ENCODE results near the gene POLDIP2.

Gene POLDIP2

DNA sequence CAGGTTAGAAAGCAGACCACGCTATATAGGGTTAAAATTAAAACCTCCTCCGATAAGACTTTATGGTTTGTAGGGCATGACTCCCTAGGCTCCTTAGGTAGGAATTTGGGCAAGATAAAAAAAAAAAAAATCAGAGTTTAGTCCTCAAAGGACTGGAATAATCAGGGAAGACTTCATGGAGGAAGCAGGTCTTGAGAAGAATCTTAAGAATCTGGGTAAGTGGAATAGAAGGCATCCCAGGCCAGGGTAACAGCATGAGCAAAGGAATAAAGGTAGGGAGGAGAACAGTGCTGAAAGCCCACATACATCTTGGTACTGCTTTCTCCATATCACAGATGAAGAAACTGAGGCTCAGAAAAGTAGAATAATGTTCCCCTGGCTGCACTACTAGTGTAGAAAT, 33.2 kb upstream of the POLDIP2 start:
- Histone ChIP-seq H3K4me1 (ENCODE audit: control insufficient read depth, insufficient read depth, low read length) (no peaks in the 10 kb centered on the region), H3K27me3 (ENCODE audit: control insufficient read depth, insufficient read depth, low read length) (peaks cover 10% of the 10 kb centered on the region), H3K27ac (ENCODE audit: low read depth, low read length) (no peak overlapping the region), H3K9ac (ENCODE audit: low read depth, low read length) (no peak overlapping the region), H3K36me3 (ENCODE audit: control insufficient read depth, insufficient read depth, low read length) (peaks cover 3% of the 10 kb centered on the region; the same call in 1 of the 2 replicates), H3K4me3 (ENCODE audit: low read depth, low read length) (no peak overlapping the region), H3K9me3 (ENCODE audit: control insufficient read depth, insufficient read depth, low read length) (no peaks in the 10 kb centered on the region)

DNA sequence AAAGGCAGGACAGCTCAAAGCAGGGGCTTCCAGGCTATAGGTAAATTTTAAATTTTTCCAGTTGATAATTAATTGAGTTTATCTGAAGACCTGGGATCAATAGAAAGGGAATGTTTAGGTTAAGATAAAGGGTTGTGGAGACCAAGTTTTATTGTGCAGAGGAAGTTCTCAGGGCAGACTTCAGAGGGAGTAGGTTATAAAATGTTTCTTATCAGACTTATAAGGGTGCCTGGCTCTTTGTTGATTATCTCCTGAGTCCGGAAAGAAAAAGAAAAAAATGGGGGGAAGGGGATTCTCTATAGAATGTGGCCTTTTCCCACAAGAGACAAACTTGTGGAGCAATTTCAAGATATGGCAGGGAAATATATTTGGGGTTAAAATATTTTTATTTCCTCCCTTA, 32.8 kb upstream of the POLDIP2 start:
- Histone ChIP-seq H3K27ac (ENCODE audit: low read depth, low read length) (no peak overlapping the region), H3K36me3 (ENCODE audit: control insufficient read depth, insufficient read depth, low read length) (peaks cover 3% of the 10 kb centered on the region; the same call in 1 of the 2 replicates), H3K9me3 (ENCODE audit: control insufficient read depth, insufficient read depth, low read length) (no peaks in the 10 kb centered on the region), H3K9ac (ENCODE audit: low read depth, low read length) (no peak overlapping the region), H3K4me1 (ENCODE audit: control insufficient read depth, insufficient read depth, low read length) (no peaks in the 10 kb centered on the region), H3K27me3 (ENCODE audit: control insufficient read depth, insufficient read depth, low read length) (peaks cover 14% of the 10 kb centered on the region), H3K4me3 (ENCODE audit: low read depth, low read length) (no peak overlapping the region)

DNA sequence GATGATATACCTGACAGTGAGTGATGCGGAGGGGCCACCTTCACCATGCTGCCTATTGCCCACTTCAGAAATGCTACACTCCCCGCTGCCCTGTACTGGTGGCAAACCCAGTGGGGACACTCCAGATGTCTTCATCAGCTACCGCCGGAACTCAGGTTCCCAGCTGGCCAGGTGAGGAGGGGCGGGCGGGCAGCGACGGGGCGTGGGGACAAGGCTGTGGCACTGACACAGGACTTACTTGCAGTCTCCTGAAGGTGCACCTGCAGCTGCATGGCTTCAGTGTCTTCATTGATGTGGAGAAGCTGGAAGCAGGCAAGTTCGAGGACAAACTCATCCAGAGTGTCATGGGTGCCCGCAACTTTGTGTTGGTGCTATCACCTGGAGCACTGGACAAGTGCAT, 30.8 kb upstream of the POLDIP2 start:
- Histone ChIP-seq H3K27me3 (ENCODE audit: control insufficient read depth, insufficient read depth, low read length) (peaks cover 35% of the 10 kb centered on the region), H3K4me1 (ENCODE audit: control insufficient read depth, insufficient read depth, low read length) (no peaks in the 10 kb centered on the region), H3K9me3 (ENCODE audit: control insufficient read depth, insufficient read depth, low read length) (no peaks in the 10 kb centered on the region), H3K27ac (ENCODE audit: low read depth, low read length) (no peak overlapping the region), H3K4me3 (ENCODE audit: low read depth, low read length) (no peak overlapping the region), H3K9ac (ENCODE audit: low read depth, low read length) (no peak overlapping the region), H3K36me3 (ENCODE audit: control insufficient read depth, insufficient read depth, low read length) (peaks cover 3% of the 10 kb centered on the region; the same call in 1 of the 2 replicates)

DNA sequence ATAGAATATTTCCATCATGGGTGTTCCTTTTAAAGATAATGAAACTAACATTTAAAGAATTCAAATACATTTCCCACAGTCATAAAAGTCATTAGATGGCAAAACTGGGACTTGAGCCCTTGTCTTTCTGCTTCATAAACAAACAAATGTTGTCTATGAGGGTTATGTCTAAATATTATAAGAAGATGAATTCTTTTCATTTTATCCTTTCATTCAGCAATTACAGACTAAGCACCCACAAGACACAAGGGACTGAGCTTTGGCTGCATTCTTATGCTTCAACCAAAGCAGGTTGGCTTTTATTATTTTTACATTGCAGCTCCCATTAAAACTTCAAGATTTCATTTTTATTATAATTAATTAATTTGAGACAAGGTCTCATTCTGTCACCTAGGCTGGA, 29.1 kb upstream of the POLDIP2 start:
- no peak overlapping the region for H3K4me3 ChIP-seq (ENCODE audit: low read depth, low read length)
- no peak overlapping the region for H3K27ac ChIP-seq (ENCODE audit: low read depth, low read length)

DNA sequence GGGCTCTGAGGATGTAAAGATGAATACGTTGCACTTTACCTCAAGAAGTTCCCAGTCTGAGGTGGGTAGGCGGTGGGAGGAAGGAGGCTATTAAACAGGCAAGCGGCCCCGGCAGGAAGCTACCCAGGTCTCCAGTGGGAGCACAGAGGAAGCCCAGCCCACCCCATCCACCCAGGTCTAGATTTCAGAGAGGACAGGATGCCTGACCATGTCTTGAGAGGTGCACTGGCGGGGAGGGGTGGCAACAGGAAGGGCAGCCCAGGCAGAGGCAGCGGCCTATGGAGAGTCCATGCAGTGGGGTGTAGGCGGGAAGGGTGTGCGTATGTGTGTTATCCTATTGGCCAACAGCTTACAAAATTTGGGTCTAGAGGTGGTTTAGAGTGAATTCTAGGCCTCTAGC, 28.1 kb upstream of the POLDIP2 start:
- Histone ChIP-seq H3K9ac (ENCODE audit: low read depth, low read length) (no peak overlapping the region), H3K27ac (ENCODE audit: low read depth, low read length) (no peak overlapping the region), H3K9me3 (ENCODE audit: control insufficient read depth, insufficient read depth, low read length) (no peaks in the 10 kb centered on the region), H3K36me3 (ENCODE audit: control insufficient read depth, insufficient read depth, low read length) (peaks cover 3% of the 10 kb centered on the region; the same call in 1 of the 2 replicates), H3K27me3 (ENCODE audit: control insufficient read depth, insufficient read depth, low read length) (peaks cover 62% of the 10 kb centered on the region), H3K4me3 (ENCODE audit: low read depth, low read length) (peak overlapping the region; percentile 66), H3K4me1 (ENCODE audit: control insufficient read depth, insufficient read depth, low read length) (no peaks in the 10 kb centered on the region)

More for the DNA sequence above, 29.1 kb upstream of the POLDIP2 start:
- no peaks in the 10 kb centered on the region for H3K9me3 ChIP-seq (ENCODE audit: control insufficient read depth, insufficient read depth, low read length)
- no peak overlapping the region for H3K9ac ChIP-seq (ENCODE audit: low read depth, low read length)
- H3K36me3 ChIP-seq (ENCODE audit: control insufficient read depth, insufficient read depth, low read length) = peaks cover 3% of the 10 kb centered on the region; the same call in 1 of the 2 replicates
- no peaks in the 10 kb centered on the region for H3K4me1 ChIP-seq (ENCODE audit: control insufficient read depth, insufficient read depth, low read length)
- H3K27me3 ChIP-seq (ENCODE audit: control insufficient read depth, insufficient read depth, low read length) = peaks cover 52% of the 10 kb centered on the region

DNA sequence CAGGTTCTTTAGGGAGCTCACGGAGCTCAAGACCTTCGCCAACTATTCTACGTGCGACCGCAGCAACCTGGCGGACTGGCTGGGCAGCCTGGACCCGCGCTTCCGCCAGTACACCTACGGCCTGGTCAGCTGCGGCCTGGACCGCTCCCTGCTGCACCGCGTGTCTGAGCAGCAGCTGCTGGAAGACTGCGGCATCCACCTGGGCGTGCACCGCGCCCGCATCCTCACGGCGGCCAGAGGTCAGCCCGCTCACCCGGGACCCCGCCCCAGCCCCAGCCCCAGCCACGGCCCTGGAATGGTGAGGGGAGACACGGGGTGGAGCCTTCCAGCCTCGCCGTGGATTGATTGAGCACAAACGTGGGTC, 27.7 kb upstream of the POLDIP2 start:
- H3K4me3 ChIP-seq (ENCODE audit: low read depth, low read length) = peak overlapping the region; percentile 66

DNA sequence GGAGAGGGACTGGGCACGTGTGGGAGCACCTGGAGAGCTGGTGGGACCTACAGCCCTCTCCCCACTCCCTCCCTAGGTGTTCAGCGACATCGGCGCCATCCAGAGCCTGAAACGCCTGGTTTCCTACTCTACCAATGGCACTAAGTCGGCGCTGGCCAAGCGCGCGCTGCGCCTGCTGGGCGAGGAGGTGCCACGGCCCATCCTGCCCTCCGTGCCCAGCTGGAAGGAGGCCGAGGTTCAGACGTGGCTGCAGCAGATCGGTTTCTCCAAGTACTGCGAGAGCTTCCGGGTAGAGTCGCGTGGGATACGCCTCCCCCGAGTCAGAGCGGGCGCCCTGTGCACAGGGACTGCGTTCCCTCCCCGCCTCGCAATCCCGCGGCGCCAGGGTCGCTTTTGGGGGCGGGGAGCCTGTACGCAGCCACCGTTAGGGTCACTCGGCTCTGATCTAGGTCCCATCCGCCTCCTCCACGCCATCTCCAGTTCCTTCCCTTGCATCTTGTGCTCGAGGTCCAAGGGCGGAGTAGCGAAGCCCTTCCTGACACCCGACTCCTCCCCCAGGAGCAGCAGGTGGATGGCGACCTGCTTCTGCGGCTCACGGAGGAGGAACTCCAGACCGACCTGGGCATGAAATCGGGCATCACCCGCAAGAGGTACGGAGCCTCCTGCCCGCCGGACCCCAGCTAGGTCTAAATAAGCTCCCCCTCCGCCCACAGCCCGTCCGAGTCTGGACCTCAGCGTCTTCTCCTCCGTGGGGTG, 27.1 kb upstream of the POLDIP2 start:
- no peak overlapping the region for H3K27ac ChIP-seq (ENCODE audit: low read depth, low read length)
- peaks cover 67% of the 10 kb centered on the region for H3K27me3 ChIP-seq (ENCODE audit: control insufficient read depth, insufficient read depth, low read length)
- no peaks in the 10 kb centered on the region for H3K9me3 ChIP-seq (ENCODE audit: control insufficient read depth, insufficient read depth, low read length)
- H3K36me3 ChIP-seq (ENCODE audit: control insufficient read depth, insufficient read depth, low read length) = peaks cover 3% of the 10 kb centered on the region; the same call in 1 of the 2 replicates
- H3K4me1 ChIP-seq (ENCODE audit: control insufficient read depth, insufficient read depth, low read length) = no peaks in the 10 kb centered on the region
- H3K9ac ChIP-seq (ENCODE audit: low read depth, low read length) = no peak overlapping the region
- H3K4me3 ChIP-seq (ENCODE audit: low read depth, low read length) = peak overlapping the region; percentile 66

More for the DNA sequence above, 27.7 kb upstream of the POLDIP2 start:
- Histone ChIP-seq H3K36me3 (ENCODE audit: control insufficient read depth, insufficient read depth, low read length) (peaks cover 3% of the 10 kb centered on the region; the same call in 1 of the 2 replicates), H3K4me1 (ENCODE audit: control insufficient read depth, insufficient read depth, low read length) (no peaks in the 10 kb centered on the region), H3K9me3 (ENCODE audit: control insufficient read depth, insufficient read depth, low read length) (no peaks in the 10 kb centered on the region), H3K27me3 (ENCODE audit: control insufficient read depth, insufficient read depth, low read length) (peaks cover 66% of the 10 kb centered on the region), H3K27ac (ENCODE audit: low read depth, low read length) (no peak overlapping the region), H3K9ac (ENCODE audit: low read depth, low read length) (no peak overlapping the region)

DNA sequence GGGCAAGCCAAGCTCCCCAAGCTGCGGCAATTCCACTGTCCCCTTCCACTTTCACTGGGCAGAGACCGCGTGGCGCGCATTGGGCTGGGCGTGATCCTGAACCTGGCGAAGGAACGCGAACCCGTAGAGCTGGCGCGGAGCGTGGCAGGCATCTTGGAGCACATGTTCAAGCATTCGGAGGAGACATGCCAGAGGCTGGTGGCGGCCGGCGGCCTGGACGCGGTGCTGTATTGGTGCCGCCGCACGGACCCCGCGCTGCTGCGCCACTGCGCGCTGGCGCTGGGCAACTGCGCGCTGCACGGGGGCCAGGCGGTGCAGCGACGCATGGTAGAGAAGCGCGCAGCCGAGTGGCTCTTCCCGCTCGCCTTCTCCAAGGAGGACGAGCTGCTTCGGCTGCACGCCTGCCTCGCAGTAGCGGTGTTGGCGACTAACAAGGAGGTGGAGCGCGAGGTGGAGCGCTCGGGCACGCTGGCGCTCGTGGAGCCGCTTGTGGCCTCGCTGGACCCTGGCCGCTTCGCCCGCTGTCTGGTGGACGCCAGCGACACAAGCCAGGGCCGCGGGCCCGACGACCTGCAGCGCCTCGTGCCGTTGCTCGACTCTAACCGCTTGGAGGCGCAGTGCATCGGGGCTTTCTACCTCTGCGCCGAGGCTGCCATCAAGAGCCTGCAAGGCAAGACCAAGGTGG, 24.0 kb upstream of the POLDIP2 start:
- H3K4me3 ChIP-seq (ENCODE audit: low read depth, low read length) = peak overlapping the region; percentile 52; the same call in 1 of the 2 replicates
- H3K9me3 ChIP-seq (ENCODE audit: control insufficient read depth, insufficient read depth, low read length) = no peaks in the 10 kb centered on the region
- peaks cover 64% of the 10 kb centered on the region for H3K27me3 ChIP-seq (ENCODE audit: control insufficient read depth, insufficient read depth, low read length)
- no peak overlapping the region for H3K9ac ChIP-seq (ENCODE audit: low read depth, low read length)
- H3K4me1 ChIP-seq (ENCODE audit: control insufficient read depth, insufficient read depth, low read length) = no peaks in the 10 kb centered on the region
- H3K36me3 ChIP-seq (ENCODE audit: control insufficient read depth, insufficient read depth, low read length) = no peaks in the 10 kb centered on the region
- no peak overlapping the region for H3K27ac ChIP-seq (ENCODE audit: low read depth, low read length)

DNA sequence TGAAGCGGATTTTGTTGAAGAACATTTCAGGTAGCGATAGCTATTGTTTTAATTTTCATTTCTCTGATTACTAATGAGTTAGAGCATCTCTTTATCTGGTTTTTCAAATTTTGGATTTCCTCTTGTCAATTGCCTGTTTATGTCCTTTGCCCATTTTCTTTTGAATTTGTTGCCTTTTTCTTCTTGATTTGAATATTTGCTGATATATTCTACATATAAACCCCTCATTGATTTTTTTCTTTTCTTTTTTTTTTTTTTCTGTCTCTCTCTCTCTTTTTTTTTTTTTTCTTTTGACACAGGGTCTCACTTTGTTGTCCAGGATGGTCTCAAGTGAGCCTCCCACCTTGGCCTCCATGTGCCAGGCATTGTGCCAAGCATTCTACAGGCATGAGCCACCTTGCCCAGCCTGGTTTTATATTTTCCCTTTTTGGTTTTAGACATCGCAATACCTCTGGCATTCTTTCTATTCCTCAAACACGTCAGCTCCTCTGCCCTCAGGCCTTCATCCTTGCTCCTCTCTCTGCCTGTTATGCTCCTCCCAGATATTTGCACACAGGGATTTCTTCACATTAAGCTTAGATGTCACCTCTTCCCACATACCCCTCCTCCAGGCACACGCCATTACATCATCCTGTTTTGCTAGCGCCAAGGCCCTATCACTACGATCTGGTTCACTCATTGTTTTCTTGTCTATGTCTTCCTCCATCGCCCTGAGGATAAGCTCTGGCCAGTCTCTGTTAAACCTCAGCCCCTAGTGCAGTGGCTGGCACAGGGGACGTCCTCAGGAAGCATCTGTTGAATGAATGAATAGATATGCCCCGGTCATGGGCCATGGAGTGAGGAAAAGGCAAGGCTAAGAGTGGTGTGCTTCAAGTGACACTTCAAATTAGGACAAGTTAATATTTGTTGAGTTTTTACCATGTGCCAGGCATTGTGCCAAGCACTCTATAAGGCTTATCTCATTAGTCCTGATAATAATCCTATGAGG, 22.8 kb upstream of the POLDIP2 start:
- Histone ChIP-seq H3K4me3 (ENCODE audit: low read depth, low read length) (no peak overlapping the region), H3K36me3 (ENCODE audit: control insufficient read depth, insufficient read depth, low read length) (no peaks in the 10 kb centered on the region), H3K27me3 (ENCODE audit: control insufficient read depth, insufficient read depth, low read length) (peaks cover 52% of the 10 kb centered on the region), H3K9me3 (ENCODE audit: control insufficient read depth, insufficient read depth, low read length) (no peaks in the 10 kb centered on the region), H3K9ac (ENCODE audit: low read depth, low read length) (no peak overlapping the region), H3K27ac (ENCODE audit: low read depth, low read length) (no peak overlapping the region), H3K4me1 (ENCODE audit: control insufficient read depth, insufficient read depth, low read length) (no peaks in the 10 kb centered on the region)

DNA sequence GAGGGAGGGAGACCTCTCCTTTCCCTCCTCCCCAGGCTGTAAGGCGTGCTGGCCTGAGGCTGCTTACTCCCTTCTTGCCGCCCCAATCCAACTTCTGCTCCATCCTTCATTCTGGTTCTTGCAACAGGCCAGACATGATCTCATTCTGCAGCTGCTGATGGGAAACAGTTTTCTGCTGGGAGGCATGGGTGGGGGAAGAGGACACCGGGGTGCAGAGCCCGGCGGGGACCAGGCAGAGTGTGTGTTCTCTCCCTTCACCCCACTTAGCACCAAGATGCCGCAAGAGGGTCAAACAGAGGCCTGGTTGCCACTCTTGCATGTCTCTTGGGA, 15.6 kb upstream of the POLDIP2 start:
- Histone ChIP-seq H3K36me3 (ENCODE audit: control insufficient read depth, insufficient read depth, low read length) (no peaks in the 10 kb centered on the region), H3K9ac (ENCODE audit: low read depth, low read length) (no peak overlapping the region), H3K4me3 (ENCODE audit: low read depth, low read length) (no peak overlapping the region; the same call in 1 of the 2 replicates), H3K9me3 (ENCODE audit: control insufficient read depth, insufficient read depth, low read length) (no peaks in the 10 kb centered on the region), H3K27ac (ENCODE audit: low read depth, low read length) (no peak overlapping the region), H3K4me1 (ENCODE audit: control insufficient read depth, insufficient read depth, low read length) (peaks cover 17% of the 10 kb centered on the region), H3K27me3 (ENCODE audit: control insufficient read depth, insufficient read depth, low read length) (peaks cover 19% of the 10 kb centered on the region)

Measured in HUES48 (cell line).